WI38 (cell line): ENCODE data around the gene WDR45.

ENCODE experiments used
- H3K4me3 ChIP-seq: 2 replicates; pipeline ENCODE4 v1.5.1; 2011; ENCODE audit warnings: low read depth, mild to moderate bottlenecking, control low read depth, low read length
- TF ChIP-seq, protein P1 (sequence below): IDR thresholded peaks from 2 replicates; pipeline ENCODE4 v1.5.1; 2012; ENCODE audit warnings: low read depth, mild to moderate bottlenecking, control low read depth, low read length

The WDR45 gene

DNA sequence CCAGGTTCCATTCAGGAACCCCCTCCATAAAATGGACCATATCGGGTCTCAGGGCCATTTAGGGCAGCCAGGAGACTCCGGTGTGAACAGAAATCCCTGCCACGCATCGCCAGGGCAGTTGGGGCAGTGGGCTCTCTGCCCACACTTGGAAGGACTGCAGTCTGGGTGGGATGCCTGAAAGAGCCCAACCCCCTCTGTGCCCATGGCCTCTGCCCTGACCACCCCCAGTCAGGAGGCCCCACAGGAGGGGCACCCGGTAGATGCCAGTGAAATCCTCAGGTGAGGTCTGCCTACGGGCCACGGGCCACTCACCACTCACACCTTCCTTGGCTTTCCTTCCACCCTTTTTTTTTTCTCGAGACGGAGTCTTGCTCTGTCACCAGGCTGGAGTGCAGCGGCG is 10.6 kb downstream of the WDR45 start:
- no peak overlapping the region for H3K4me3 ChIP-seq
- TF ChIP-seq, protein P1, sequence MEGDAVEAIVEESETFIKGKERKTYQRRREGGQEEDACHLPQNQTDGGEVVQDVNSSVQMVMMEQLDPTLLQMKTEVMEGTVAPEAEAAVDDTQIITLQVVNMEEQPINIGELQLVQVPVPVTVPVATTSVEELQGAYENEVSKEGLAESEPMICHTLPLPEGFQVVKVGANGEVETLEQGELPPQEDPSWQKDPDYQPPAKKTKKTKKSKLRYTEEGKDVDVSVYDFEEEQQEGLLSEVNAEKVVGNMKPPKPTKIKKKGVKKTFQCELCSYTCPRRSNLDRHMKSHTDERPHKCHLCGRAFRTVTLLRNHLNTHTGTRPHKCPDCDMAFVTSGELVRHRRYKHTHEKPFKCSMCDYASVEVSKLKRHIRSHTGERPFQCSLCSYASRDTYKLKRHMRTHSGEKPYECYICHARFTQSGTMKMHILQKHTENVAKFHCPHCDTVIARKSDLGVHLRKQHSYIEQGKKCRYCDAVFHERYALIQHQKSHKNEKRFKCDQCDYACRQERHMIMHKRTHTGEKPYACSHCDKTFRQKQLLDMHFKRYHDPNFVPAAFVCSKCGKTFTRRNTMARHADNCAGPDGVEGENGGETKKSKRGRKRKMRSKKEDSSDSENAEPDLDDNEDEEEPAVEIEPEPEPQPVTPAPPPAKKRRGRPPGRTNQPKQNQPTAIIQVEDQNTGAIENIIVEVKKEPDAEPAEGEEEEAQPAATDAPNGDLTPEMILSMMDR: no peak

DNA sequence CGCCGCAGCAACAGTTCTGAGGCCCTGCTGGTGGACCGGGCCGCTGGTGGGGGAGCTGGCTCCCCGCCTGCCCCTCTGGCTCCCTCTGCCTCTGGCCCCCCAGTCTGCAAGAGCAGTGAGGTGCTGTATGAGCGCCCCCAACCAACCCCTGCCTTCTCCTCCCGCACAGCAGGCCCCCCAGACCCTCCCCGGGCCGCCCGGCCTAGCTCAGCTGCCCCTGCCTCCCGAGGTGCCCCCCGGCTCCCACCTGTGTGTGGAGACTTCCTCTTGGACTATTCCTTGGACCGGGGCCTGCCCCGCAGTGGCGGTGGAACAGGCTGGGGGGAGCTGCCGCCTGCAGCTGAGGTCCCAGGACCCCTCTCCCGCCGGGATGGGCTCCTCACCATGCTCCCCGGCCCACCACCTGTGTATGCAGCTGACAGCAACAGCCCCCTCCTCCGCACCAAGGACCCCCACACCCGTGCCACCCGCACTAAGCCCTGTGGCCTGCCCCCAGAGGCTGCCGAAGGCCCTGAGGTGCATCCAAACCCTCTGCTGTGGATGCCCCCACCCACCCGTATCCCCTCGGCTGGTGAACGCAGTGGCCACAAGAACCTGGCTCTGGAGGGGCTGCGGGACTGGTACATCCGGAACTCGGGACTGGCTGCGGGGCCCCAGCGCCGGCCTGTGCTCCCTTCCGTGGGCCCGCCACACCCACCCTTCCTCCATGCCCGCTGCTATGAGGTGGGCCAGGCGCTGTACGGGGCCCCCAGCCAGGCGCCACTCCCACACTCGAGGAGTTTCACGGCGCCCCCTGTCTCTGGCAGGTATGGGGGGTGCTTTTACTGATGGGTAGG is 12.2 kb downstream of the WDR45 start:
- TF ChIP-seq, protein P1: no peak
- H3K4me3 ChIP-seq: no peak overlapping the region

DNA sequence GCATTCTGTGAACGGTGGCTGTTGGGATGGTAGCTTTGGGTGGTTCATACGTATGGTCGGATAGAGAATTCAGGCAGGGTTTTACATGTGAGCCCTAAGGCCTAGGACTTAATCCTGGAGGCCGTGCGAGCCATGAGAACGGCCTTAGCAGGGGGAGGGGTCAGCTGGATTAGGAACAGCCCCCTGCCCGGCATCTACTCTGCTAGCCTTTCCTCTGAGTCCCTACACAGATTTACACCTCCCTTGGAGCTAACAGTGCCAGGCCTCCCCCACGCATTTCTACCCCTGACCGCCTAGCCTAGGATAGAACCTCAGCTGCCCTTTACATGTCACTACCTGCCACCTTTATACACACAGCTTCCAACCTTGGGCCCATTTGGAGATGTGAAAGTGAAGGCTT is 13.0 kb downstream of the WDR45 start:
- TF ChIP-seq, protein P1: no peak
- H3K4me3 ChIP-seq: no peak overlapping the region

DNA sequence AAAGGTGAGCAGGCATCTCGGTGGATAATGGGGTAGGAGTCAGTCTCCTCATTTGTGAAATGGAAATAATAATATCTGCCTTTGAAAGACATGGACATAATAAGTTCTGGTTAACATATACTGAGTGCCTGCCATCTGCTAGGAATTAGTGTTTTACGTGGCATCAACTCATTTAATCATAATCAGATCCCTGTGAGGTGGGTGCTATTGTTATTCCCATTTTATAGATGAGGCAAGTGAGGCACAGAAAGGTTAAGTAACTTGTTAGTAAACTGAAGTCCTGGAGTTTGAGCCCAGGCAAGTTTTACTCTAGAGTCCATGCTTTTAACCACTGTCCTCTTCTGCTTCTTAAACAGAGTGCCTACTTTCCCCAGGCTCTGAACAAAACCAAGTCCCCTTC is 13.4 kb downstream of the WDR45 start:
- TF ChIP-seq, protein P1: no peak
- H3K4me3 ChIP-seq: no peak overlapping the region

DNA sequence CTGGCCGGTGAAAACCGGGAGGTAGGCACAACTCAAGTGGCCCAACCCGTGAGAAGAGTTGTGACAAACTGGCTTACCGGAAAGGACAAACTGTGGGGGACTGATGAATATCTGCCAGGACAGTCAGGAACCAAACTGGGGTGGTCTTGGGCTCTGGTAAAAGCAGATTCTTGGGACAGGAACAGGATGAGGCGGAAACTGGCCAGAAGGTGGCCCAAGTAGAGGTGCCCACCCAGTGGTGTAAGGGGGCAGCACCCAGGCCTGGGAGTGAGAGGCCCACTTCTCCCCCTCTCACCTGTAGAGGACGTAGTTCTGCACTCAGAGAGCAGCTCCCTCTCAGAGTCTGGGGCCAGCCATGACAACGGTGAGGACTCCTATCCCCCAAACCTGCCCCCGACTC is 15.0 kb downstream of the WDR45 start:
- TF ChIP-seq, protein P1: no peak

DNA sequence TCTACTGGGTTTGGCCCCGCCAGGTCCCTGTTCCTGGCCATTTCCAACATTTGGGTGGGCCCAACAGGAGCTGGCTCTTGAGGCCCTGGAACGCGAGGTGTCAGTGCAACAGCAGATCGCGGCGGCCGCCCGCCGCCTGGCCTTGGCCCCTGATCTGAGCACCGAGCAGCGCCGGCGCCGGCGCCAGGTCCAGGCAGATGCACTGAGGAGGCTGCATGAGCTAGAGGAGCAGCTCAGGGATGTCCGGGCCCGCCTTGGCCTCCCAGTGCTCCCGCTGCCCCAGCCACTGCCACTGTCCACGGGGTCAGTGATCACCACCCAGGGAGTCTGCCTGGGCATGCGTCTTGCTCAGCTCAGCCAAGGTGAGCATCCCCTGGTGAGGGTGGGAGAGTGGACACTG is 15.4 kb downstream of the WDR45 start:
- TF ChIP-seq, protein P1: no peak
- H3K4me3 ChIP-seq: no peak overlapping the region

More for the DNA sequence above, 15.0 kb downstream of the WDR45 start:
- no peak overlapping the region for H3K4me3 ChIP-seq

DNA sequence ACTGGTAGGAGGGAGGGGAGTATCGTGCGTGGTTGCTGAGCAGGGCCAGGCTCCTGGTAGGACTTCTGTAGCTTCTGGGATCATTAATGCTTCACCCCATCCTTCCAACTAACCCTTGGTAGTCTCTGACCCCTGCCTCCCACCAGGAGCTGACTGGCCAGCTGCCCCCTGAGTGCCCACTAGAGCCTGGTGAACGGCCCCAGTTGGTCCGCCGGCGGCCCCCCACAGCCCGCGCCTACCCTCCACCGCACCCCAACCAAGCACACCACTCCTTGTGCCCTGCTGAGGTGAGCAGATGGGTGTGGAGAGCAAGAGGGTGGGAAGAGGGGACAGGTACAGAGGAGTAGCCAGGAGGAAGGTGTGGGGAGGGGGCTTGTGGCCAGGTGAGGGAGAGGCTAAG is 16.0 kb downstream of the WDR45 start:
- TF ChIP-seq, protein P1: no peak
- no peak overlapping the region for H3K4me3 ChIP-seq
